Gastrocnemius medialis (tissue), 4 donors: Measurements from ENCODE around the gene ANKMY1.

Experiments
- POLR2A ChIP-seq, 2 donors: fragments of 450-650 bp; IDR thresholded peaks; one replicate each; pipeline ENCODE4 v1.6.1; 2017; ENCODE audit warnings: antibody characterized with exemption in 2 of 2, mild to moderate bottlenecking in 2 of 2, moderate library complexity in 2 of 2
- TF ChIP-seq, protein P1 (sequence below), 5 experiments: fragments of 450-650 bp in 3 of 5; fragments of 200-600 bp in 2 of 5; sonication (generic) in 2 of 5; IDR thresholded peaks in 4 of 5; conservative IDR thresholded peaks in 1 of 5; 1 replicate in 4 of 5; 2 replicates in 1 of 5; pipeline ENCODE4 v1.5.1; 2016 to 2019; ENCODE audit warnings: antibody characterized with exemption in 5 of 5, mild to moderate bottlenecking in 3 of 5, moderate library complexity in 3 of 5

DNA sequence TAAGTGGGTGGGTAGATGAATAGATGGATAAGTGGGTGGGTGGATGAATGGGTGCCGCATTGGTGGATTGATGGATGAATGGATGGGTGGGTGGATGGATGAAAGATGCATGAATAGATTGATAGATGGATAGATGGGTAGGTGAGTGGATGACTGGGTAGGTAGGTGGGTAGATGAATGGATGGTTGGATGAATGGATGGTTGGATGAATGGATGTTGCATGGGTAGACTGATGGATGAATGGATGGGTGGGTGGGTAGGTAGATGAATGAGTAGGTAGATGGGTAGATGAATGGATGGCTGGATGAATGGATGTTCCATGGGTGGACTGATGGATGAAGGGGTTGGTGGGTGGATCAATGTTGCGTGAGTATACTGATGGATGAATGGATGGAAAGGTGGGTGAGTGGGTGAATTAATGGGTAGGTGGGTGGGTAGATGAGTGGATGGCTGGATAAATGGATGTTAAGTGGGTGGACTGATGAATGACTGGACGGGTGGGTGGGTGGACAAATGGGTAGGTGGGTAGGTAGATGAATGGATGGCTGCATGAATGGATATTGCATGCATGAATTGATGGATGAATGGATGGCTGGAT lies 30.5 kb downstream of the ANKMY1 start:
- TF ChIP-seq, protein P1, sequence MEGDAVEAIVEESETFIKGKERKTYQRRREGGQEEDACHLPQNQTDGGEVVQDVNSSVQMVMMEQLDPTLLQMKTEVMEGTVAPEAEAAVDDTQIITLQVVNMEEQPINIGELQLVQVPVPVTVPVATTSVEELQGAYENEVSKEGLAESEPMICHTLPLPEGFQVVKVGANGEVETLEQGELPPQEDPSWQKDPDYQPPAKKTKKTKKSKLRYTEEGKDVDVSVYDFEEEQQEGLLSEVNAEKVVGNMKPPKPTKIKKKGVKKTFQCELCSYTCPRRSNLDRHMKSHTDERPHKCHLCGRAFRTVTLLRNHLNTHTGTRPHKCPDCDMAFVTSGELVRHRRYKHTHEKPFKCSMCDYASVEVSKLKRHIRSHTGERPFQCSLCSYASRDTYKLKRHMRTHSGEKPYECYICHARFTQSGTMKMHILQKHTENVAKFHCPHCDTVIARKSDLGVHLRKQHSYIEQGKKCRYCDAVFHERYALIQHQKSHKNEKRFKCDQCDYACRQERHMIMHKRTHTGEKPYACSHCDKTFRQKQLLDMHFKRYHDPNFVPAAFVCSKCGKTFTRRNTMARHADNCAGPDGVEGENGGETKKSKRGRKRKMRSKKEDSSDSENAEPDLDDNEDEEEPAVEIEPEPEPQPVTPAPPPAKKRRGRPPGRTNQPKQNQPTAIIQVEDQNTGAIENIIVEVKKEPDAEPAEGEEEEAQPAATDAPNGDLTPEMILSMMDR (IDR thresholded peaks at IDR 0.05 in 4 of 5, conservative IDR thresholded peaks at IDR 0.05 in 1 of 5) = no peak
- no peak for TF ChIP-seq POLR2A (IDR thresholded peaks at IDR 0.05)
